NCI-H187 treated with DMSO at 0.1 percent for 48 hours (cell line): ENCODE data around the gene ASB16.

ENCODE experiments used
- DNase-seq: peaks from one replicate; lab custom pipeline; 2025; lab: John Stamatoyannopoulos, UW

The ASB16 gene

DNA sequence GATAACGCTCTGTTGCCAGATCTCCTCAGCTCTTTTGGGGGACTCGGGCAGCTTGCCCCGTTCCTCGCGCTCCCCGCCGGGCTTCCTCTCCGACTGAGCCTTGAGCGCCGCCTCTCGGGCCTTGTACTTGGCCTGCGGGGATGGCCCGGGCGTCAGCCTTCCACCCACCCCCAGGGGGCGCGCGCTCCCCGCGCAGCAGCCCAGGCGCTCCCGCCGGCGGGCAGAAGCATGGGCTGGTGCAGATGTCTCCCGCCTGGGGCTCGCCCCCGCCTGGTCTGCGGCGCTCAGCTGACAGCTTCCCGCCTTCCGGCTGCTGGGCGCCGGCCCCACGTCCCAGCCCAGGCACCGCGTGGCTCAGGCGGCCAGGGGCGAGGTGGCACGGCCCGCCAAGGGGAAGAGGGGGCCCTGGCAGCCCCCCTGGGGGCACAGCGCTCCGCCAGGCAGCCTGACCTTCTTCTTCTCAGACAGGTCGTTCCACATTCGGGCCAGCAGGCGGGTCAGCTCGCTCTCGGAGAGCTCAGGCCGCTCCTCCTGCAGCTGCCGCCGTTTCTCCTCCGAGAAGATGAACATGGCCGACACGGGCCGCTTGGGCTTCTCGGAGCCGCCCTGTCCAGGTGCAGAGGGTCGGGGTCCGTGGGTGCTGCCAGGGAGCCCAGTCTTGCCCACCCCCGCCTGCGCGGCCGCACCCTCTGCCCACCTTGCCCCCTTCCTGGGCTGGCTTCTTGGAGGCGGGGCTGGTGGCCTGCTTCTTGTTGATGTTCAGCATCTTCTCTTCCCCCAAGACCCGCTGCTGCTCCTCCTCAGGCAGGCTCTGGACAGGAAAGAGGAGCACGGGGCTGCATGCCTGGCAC, 40.1 kb downstream of the ASB16 start:
- no peak for DNase-seq

DNA sequence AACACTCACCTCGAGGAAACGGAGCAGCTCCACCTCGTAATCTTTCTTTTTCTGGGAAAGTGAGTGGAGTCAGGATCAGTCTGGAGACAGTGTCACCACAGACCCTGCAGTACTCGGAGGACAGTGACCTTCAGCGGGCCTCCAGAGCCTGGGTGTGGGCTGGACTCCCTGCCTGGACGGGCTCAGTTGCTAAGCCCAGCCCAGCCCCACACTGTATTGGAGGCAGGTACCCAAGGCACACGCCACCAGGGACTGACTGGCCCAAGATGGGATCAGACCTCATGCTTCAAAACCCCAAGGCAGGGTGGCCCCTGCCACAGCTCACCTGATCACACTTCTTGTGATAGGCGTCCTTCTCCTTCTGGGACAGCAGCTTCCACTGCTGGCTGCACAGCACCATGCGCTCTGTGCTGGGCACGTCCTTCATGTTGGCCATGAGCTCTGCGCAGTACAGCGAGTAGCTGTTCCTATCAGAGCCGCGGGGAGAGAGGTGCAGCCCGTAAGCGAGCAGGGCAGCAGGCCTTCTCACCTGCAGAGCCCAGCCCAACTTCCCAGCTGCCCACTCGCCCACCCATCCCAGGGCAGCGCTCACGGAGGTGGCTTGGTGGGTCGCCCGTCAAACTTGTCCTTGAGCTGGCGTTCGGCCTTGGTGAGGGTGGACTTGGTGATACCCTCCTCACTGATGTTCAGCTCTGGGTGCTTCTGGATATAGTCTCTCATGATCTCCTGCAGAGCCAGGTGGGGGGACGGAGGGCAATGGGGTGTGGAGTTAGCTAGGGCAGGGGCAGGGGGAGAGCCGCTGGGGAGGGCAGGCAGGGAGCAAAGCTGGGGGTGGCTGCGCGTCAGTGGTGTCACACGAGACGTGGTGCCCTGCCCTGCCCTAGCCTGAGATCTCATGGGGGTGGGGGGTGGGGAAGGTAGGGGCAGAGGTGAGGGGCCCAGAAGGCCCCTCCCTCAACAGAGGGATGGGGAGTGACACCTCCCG, 41.1 kb downstream of the ASB16 start:
- no peak for DNase-seq

DNA sequence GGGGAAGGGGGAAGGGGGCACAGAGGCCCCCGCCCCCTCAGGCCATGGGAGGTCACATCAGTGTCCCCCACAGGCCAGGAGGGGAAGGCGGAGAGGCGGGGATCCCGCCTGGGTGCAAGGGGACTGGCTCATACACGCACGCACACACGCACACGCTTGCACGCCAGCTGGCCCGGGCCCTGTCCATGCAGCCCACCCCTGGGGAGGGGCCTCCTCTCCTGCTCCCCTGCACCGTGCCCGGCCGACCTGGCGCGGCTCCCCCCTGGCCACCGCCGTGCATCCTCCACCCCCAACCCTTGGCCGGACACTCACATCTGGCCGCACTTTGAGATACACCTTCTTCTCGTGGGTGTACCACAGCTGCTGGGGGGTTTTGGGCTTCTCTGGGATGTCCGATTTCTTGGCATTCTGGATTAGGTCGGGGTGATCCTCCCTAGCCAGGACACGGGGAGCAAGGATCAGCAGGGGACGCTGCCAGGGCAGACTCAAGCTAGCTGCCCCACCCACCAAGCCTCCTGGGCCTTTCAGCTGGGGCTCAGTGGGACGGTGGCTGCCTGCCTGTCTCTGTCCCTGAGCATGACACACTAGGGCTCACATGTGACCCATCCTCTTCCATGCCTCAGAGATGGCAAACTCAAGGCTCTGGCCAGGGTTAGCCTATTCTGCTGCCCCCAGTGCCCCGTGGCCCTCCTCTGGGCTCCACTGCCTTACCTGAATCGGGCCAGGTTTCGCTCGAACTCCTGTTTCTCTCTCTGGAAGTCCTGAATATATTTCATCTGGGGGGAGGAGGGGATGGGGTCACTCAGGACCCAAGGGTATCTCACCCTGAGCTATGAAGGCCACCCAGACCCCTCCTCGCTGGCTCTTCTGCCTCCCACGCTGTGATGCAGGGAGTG, 42.3 kb downstream of the ASB16 start:
- no peak for DNase-seq

DNA sequence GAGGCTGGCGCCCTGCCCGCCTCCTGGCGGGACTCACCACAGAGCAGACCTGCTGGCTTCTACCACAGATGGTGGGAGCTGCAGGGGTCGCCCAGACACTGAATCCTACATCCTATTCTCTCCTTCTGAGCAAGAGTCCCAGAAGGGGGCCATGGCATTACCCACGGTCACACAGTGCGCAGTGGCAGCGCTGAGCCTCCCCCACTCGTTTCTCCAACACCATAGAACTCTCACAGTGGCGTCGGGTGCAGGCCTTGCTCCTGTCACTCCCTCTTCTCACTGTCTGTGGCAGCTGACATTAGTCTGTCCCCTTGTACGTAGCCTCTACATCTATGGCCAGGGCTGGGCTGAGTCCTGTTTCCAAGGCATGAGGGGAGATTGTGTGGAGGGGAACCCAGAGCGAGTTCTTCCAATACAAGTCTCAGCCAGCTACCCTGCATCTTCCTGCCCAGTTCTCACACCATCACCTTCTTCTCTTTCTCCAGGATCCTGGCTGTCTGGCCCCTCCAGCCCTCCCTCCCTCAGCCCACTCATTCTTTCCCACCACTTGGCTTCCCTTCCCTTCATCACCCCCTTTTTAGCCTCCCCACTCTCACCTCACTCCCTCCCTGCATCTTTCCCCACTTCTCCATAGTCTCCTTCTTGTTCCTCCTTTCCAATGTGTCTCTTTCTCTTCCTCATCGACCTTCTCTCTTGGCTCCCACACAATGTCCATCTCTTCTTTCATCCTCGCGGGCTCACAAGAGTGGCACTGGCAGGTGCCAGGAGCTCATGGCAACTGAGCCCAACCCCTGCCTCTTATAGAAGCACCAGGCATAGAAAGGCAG, 43.1 kb downstream of the ASB16 start:
- no peak for DNase-seq

DNA sequence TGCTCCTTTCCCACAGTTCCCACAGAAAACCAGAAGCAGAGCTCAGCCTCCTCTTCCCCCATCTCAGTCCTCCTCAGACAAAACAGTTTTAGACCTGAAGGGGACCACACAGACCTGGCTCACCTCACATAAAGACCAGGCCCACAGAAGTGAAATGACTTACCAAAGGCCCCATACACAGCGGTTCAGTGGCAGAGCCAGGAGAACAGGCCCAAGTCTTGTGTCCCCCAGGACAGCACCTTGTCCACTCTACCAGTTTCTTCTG, 43.7 kb downstream of the ASB16 start:
- DNase-seq, result no peak

DNA sequence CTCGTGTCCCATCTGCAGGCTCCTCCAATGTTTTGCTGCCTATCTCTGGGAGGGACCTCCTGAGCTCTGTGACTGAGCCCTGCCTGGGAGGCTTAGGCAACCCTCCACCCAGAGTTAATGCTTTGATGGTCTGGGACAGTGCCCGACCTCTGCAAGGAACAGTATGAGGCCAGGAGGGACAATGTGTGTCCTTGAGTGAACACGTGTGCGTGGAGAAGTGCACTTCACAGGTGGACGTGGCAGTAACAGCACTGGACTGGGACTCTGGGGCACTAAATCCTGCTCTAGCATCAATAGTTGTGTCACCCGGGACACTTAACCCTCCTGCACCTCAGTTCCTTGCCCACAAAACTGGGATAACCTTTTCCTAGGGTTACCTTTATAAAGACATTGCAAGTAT, 44.4 kb downstream of the ASB16 start:
- no peak for DNase-seq

DNA sequence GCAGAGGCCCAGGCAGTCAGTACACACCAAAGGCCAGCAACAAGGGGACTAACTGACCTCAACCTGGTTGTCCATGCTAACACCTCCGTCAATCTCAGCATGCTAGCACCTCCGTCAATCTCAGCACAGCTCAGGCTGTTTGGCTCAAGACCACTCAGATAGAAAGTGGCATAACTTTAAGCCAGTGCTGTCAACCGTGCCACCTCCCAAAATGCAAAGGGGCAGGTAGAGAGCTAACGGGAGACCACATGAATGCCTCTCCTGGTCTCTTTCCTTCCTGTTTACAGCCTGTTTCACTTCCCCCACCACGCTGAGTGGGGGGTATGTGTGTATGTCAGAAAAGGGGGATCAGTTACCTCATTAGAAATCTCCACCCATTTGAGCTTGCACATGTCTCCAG, 45.7 kb downstream of the ASB16 start:
- DNase-seq, result no peak

DNA sequence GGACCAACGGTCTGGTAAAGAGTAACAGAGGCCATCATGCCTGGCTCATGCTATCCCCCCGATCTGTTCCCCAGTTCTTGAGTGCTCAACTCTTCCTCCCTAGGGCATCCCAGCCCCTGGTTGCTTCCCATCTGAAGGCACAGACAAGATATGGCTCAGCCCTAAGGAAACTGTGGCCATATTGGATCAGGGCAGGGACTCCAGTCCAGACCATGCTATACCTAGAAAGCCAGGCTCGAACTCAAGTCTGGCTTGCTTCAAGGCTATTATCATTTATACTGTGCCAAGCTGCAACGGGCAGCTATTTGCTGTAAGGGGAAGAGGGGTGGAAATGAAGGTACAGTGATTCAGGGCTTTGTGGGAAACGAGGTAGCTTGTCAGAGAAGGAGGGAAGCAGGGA, 46.2 kb downstream of the ASB16 start:
- no peak for DNase-seq

DNA sequence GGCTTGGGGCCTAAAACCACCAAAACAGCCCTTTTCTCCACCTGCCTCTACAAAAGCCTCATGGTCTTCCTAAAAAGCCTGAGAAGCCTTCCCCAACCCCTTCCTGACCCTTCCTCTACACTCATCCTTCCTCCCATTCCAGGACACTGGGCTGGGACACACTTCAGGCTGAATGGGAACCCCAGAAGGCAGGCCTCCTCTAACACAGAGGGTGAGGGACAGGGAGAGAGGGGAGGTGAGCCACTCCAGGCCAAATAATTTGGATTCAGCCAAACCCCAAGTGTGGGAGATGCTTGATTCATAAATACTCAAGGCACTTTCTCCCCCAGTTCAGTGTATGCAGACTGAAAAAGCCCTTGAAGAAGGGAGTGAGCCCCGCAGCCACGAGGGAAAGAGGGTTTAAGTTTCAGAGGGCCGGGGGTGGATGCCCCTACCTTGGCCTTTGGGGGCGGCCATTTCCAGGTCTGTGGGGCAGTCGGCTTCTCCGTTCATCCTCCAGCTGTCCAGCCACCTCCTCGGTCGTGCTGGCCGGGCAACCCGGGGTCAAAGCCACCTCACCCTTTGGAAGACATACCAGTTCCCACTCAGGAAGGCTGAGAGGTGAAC, 47.3 kb downstream of the ASB16 start:
- no peak for DNase-seq

DNA sequence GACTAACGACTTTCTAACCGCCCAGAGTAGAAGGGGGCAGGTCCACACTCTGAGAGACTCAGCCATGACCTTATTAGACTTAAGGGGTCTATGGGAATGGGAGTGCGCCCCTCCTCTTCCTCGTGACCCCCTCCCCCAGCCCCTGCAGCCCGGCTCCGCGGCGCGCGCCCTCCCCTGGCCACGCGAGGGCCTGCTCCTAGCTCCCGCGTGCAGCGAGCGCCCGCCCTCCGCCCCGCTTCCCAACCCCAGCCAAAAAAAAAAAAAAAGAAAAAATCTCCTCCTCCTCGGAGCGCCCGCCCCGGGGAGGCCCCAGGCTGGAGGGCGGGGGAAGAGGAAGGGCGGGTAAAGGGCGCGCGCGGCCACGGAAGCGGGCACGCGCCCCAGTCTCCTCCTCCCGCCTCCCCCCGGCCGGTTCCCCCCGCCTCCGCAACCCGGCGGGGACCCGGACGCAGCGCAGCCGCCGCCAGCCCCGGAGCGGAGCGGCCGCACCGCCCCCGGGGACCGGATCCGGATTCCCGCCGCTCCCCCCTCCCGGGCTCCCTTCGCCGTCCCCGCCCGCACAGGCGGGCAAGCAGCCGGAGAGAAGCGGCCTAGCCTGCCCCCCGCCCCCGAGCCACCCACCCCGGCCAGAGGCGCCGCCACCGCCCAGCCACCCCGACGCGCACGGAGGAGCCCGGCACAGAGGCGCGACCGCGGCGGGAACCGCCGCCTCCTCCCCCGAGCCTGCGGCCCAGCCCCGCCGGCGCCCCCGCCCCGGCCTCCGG, 48.0 kb downstream of the ASB16 start:
- DNase-seq, result peak; percentile 34

DNA sequence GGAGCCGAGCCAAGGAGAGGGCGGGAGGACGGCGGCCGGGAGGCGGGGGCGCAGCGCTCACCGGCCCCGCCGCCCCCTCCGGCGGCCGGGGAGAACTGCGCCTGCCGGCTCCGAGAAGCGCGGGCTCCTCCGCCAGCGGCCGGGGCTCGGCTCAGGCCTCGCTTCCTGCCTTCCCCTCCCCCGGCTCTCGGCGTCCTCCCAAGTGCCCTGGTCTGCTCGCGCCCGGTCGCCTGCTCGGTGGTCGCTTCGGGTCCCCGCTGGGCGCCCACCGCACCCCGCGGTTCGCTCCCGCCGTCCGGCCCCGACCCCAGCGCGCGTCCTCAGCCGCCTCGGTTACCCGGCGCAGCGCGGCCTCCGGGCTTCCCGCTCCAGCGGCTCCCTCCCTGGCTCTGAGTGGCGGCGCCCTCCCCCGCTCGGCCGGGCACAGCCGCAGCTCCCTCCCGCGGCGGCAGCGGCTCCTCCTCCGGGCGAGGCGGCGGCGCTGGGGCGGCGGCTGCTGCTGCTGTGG, 48.7 kb downstream of the ASB16 start:
- no peak for DNase-seq

DNA sequence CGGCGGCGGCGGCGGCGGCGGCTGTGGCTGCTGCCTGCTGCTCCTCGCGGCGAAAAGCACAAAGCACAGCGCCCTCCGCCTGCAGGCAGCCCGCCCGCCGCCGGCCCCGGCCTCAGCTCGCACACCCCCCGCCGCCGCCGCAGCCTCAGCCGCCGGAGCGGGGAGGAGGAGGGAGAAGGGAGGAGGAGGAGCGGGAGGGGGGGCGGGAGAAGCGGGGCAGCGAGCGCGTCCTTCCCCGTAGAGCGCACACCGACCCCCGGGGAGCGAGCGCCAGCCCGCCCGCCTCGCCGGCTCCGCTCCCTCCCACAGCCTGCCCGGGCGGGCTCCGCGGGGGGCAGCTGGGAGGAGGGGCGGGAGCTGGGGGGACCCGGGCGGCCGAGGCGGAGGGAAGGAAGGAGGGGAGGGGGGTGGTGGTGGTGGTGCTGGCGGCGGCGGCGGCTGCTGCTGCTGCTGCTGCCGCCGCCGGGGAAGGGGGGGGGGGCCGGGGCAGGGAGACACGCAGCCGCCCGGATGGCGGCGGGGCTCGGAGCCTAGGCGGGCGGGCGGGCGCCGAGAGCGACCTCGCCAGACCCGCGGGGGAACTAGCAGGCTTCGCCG, 49.2 kb downstream of the ASB16 start, which contains the start of gene UBTF:
Gene UBTF (minus strand): TSS at position 60 of the 597 bp plus-strand sequence. CDS start 1,446 bp downstream, outside the sequence.
- no peak for DNase-seq

DNA sequence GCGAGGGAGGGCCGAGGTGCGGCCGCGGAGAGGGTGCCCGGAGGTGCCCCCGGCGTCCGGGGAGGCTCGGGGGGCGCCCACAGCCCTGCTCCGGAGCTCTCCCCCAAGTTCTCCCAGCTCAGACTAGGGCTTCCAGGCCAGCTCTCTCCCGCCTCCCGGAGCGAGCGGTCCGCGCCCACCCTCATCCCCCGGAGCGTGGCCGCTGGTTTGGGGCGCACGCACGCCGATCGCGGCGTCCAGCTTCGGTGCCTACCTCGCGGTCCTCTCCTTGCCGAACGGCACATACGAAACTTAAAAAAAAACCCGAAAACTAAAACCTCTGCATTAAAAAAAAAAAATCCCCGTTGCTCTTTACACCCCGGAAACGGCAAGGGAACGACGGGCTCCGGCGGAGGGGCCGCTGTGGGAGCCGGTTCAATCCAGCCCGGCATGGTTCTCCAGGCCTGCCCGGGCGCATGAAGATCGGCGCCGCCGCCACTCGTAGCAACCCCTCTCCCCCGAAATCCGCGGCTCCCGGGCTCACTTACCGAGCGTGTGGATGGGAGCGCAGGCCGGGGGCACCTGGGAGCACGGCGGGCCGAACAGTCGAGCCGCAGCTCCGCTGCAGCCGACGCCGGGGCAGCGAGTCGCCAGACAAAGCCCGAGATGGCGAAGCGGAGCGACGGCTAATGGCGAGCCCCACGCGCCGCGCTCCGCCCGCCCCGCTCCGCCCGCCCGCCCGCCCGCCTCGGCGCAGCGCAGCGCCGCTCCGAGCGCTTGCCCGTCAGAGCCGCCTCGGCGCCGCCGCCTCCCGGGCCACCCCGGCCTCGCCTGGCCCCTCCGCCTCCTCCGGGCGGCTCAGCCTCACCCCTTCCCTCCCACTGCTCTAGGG, 49.9 kb downstream of the ASB16 start:
- DNase-seq, result no peak

DNA sequence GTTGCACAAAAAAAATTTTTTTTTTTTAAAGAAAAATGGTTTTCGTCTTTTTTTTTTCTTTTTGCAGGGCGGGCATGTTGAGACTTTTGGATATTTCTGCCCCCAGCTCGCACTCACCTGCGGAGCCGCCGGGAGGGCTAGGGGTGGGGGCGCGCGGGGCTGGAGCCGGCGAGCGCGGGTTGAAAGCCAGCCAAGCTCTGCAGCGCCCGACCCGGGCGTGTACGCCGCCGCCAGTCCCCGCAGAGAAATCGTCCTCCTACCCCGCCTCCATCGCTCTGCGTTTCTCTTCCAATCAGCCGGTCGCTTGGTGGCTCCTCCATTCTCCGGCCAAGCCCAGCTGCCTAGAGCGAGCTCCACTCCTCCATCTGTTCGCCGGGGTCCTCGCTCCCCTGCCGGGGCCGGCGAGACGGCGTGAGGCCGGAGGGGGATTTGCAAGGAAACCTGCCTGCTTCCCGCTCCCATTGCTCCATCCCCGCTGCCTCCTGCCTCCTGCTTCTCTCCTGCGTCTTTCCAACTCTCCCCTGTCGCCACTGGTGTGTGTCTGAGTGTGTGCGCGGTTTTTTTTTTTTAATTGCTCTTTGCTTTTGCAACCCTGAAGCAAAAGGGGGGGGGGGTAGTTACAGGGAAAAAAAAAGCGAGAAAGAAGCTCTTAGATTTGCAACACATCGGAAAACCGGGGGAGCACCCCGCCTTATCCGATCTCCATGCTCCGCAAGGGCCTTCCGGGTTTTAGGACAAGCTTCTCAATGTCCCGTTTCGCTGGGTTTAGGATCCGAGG, 50.8 kb downstream of the ASB16 start:
- DNase-seq, result peak; percentile 23

DNA sequence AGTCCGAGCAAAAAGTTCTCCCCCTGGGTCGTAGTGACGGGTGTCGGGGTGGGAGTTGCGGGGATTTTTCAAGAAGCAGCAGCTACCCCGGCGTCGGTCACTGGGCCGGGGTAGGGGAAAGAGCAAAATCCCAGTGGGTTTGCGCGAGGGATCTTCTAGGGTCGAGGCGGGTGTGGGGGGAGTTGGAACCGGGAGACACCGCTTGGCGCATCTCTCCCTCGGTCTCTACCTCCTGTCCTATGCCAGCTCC, 51.3 kb downstream of the ASB16 start:
- DNase-seq, result no peak

DNA sequence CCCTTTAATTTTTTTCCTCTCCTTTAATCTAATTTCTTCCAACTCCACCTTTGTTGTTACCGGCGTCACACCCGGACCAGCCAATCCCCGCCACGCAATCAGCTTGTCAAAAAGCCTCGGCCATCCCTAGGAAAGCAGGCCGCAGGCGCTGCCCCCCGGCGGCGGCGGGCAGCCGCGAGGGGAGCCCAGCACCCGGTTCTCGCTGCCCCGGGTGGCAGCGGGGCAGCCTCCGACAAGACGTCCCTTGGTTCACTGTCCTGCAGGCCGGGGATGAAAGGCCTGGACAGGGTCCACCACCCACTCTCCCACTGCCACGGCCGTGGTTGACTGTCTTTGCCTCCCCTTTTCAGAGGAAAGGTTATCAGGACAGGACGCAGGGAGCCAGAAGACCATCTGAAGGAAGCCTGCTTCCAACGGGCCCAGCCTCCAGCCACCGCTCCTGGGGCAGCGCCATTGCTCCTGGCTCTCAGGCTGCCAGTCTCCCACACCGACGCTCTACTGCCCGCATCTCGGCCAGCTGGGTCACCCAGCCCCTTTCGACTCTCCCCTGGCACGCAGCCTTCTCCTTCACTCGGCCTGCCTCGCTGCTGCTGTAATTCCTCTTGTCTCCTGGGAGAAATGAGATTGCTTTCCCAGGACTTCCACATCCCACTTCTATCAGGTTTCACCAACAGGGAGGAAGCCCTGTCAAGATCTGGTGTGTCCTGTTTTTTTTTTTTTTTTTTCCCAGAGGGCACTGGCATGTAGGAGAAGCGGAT, 51.8 kb downstream of the ASB16 start:
- no peak for DNase-seq

DNA sequence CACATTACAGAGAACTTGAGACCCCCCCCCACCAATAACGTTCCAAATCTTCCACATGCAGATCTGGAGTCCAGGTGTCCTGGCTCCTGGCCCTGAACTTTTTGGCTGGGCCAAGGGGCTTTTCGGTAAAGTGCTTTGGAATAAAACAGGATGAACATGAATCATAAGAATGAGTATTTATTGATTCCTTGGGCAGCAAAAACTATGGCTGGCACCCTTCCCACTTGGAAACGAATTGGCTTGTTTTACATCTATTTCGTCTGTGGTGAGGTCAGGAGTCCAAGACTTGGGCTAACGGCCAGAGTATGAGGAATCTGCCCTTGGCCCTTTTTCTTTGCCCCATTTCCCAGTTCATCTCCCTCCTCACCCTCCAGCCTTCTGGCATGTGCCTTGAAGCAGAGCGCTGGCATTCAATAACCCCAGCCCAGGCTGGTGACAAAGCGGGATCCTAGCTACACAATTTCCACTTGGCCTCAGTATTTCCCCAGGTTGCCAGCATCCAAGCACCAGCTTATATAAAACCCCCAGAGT, 53.1 kb downstream of the ASB16 start:
- no peak for DNase-seq
